ENCODE measurements around the gene SH3GL3. TPM values are rescaled to one million over a fixed set of nuclear protein-coding genes. Genes with fewer than 3 reads are reported as not detected.

The SH3GL3 gene
- total RNA-seq, 2 experiments from 2014 or later, result not detected

DNA sequence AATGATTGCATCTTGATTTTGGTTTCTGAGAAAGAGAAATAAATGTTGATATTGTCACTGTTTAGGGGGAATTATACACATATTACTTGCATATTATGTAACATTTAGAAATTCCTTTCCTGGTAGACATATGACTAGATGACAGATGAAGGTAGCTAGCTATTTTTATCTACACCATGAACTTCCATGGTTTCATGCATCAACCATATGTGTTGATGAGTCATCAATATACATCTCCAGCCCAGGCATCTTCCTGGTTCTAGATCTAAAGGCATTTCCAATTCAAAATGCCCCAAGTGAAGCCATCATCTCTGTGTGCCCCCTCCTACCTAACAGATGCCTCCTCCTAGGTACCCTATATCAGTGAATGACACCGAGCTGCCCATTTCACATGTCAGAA, 197.3 kb downstream of the SH3GL3 start:
- Histone ChIP-seq H3K4me1 (ENCODE audit: insufficient read depth, low read length) (no peaks in the 10 kb centered on the region), H3K36me3 (ENCODE audit: insufficient read depth, low read length) (no peaks in the 10 kb centered on the region), H3K9me3 (ENCODE audit: control insufficient read depth in 1 of 2, insufficient read depth in 1 of 2, low read length in 2 of 2) (peaks cover 0 to 17% of the 10 kb centered on the region in 2 experiments), H3K27ac (ENCODE audit: low read depth in 1 of 2, low read length in 2 of 2) (no peak overlapping the region), H3K27me3 (ENCODE audit: control insufficient read depth in 1 of 2, insufficient read depth in 2 of 2, low read length in 2 of 2) (no peaks in the 10 kb centered on the region), H3K4me3 (ENCODE audit: low read length) (no peak overlapping the region)
- Mint-ChIP-seq H3K4me3 (no peak overlapping the region), H3K27me3 (peaks cover 6% of the 10 kb centered on the region), H3K36me3 (ENCODE audit: low read depth) (no peaks in the 10 kb centered on the region), H3K4me1 (ENCODE audit: low read depth) (no peaks in the 10 kb centered on the region), H3K9me3 (peaks cover 15% of the 10 kb centered on the region), H3K27ac (no peak overlapping the region)
- CTCF ChIA-PET, result no interaction called here
- POLR2A ChIA-PET, result no interaction called here
- TF ChIP-seq, protein P1, sequence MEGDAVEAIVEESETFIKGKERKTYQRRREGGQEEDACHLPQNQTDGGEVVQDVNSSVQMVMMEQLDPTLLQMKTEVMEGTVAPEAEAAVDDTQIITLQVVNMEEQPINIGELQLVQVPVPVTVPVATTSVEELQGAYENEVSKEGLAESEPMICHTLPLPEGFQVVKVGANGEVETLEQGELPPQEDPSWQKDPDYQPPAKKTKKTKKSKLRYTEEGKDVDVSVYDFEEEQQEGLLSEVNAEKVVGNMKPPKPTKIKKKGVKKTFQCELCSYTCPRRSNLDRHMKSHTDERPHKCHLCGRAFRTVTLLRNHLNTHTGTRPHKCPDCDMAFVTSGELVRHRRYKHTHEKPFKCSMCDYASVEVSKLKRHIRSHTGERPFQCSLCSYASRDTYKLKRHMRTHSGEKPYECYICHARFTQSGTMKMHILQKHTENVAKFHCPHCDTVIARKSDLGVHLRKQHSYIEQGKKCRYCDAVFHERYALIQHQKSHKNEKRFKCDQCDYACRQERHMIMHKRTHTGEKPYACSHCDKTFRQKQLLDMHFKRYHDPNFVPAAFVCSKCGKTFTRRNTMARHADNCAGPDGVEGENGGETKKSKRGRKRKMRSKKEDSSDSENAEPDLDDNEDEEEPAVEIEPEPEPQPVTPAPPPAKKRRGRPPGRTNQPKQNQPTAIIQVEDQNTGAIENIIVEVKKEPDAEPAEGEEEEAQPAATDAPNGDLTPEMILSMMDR (IDR thresholded peaks at IDR 0.05), result no peak
- no peak for DNase-seq
- intact Hi-C loops (cut with DNase I, micrococcal nuclease), result no loop called here
- ATAC-seq (ENCODE audit: poor library complexity), result no peak

- no peaks in the 10 kb centered on the region for H3K4me1 ChIP-seq (ENCODE audit: insufficient read depth, low read length)
- peaks cover 16 to 20% of the 10 kb centered on the region in 2 experiments for H3K27me3 ChIP-seq (ENCODE audit: control insufficient read depth in 1 of 2, insufficient read depth in 2 of 2, low read length in 2 of 2)
- TF ChIP-seq, protein P1 (IDR thresholded peaks at IDR 0.05), result no peak
- Mint-ChIP-seq H3K4me1 (ENCODE audit: low read depth) (no peaks in the 10 kb centered on the region), H3K4me3 (no peak overlapping the region), H3K27ac (no peak overlapping the region), H3K36me3 (ENCODE audit: low read depth) (no peaks in the 10 kb centered on the region), H3K27me3 (peaks cover 28% of the 10 kb centered on the region), H3K9me3 (no peaks in the 10 kb centered on the region)
- ChIA-PET CTCF (no interaction called here), POLR2A (no interaction called here)
- intact Hi-C loops (cut with DNase I, micrococcal nuclease), result no loop called here
- H3K36me3 ChIP-seq (ENCODE audit: insufficient read depth, low read length), result no peaks in the 10 kb centered on the region
- H3K27ac ChIP-seq (ENCODE audit: low read depth in 1 of 2, low read length in 2 of 2), result no peak overlapping the region
- H3K9me3 ChIP-seq (ENCODE audit: control insufficient read depth in 1 of 2, insufficient read depth in 1 of 2, low read length in 2 of 2), result peaks cover 0 to 23% of the 10 kb centered on the region in 2 experiments
- ATAC-seq (ENCODE audit: poor library complexity) (no peak), DNase-seq (no peak)
- no peak overlapping the region for H3K4me3 ChIP-seq (ENCODE audit: low read length)
These were observed 203.7 kb downstream of the SH3GL3 start for GRCh38 chr15:83650831-83651230.

- ChIA-PET CTCF (no interaction called here), POLR2A (no interaction called here)
These were observed 204.4 kb downstream of the SH3GL3 start for GRCh38 chr15:83651541-83651940.

More at GRCh38 chr15:83651541-83651940, 204.4 kb downstream of the SH3GL3 start:
- DNase-seq (no peak), ATAC-seq (ENCODE audit: poor library complexity) (no peak)
- no peaks in the 10 kb centered on the region for H3K36me3 ChIP-seq (ENCODE audit: insufficient read depth, low read length)
- peaks cover 0 to 24% of the 10 kb centered on the region in 2 experiments for H3K9me3 ChIP-seq (ENCODE audit: control insufficient read depth in 1 of 2, insufficient read depth in 1 of 2, low read length in 2 of 2)
- H3K27me3 Mint-ChIP-seq, result peaks cover 35% of the 10 kb centered on the region
- peaks cover 16 to 21% of the 10 kb centered on the region in 2 experiments for H3K27me3 ChIP-seq (ENCODE audit: control insufficient read depth in 1 of 2, insufficient read depth in 2 of 2, low read length in 2 of 2)
- intact Hi-C loops (cut with DNase I, micrococcal nuclease), result no loop called here
- no peak overlapping the region for H3K27ac Mint-ChIP-seq
- no peak overlapping the region for H3K4me3 ChIP-seq (ENCODE audit: low read length)
- H3K4me3 Mint-ChIP-seq, result no peak overlapping the region
- H3K9me3 Mint-ChIP-seq, result no peaks in the 10 kb centered on the region
- no peak overlapping the region for H3K27ac ChIP-seq (ENCODE audit: low read depth in 1 of 2, low read length in 2 of 2)
- no peaks in the 10 kb centered on the region for H3K4me1 Mint-ChIP-seq (ENCODE audit: low read depth)
- H3K36me3 Mint-ChIP-seq (ENCODE audit: low read depth), result no peaks in the 10 kb centered on the region
- H3K4me1 ChIP-seq (ENCODE audit: insufficient read depth, low read length), result no peaks in the 10 kb centered on the region
- TF ChIP-seq, protein P1 (IDR thresholded peaks at IDR 0.05), result no peak
